Activated CD4-positive, alpha-beta T cell treated with anti-CD3 and anti-CD28 coated beads, Interleukin-2, amount 50 U/mL, for 16 hours (primary cell): ENCODE data around the gene NNT.
"Not testable (repeated sequence)": the region's sequence is repeated elsewhere in the genome, so short reads cannot be mapped to it uniquely, and the experiment has no call there.

Experiments used
- DNase-seq: peaks from one replicate; pipeline ENCODE4 v3.0.0-alpha.2; 2020

Gene NNT

GRCh38 chr5:43631182-43631910 lies 28.4 kb downstream of the NNT start:
- peak; percentile 64 for DNase-seq

GRCh38 chr5:43634621-43635020 lies 31.6 kb downstream of the NNT start:
- DNase-seq = no peak

- no peak for DNase-seq
These were observed 32.4 kb downstream of the NNT start for GRCh38 chr5:43635374-43635773.

- DNase-seq = no peak
These were observed 33.1 kb downstream of the NNT start for GRCh38 chr5:43636076-43636475.

GRCh38 chr5:43637416-43637815 lies 34.4 kb downstream of the NNT start:
- no peak for DNase-seq

- no peak for DNase-seq
These were observed 35.1 kb downstream of the NNT start for GRCh38 chr5:43638107-43638506.

DNA sequence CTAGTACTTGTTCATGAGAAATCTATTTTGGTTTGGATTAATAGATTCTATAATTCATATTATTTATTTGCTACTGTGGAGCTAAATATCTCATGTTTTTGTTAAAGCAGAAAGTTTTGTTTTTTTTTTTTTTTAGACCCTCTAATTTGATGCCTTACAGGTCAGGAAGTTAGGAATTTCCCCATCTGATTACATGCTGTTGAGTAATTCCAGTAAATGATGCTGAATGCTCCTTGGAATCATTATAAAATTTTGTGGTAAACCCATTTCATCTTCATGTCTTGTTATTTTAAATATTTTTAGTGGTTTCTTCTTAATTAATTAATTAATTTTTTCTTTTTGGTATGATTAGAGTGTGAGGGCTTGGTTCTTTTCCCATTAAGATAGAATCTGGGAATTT lies 35.6 kb downstream of the NNT start:
- DNase-seq = no peak

GRCh38 chr5:43639566-43639965 lies 36.6 kb downstream of the NNT start:
- no peak for DNase-seq

GRCh38 chr5:43642428-43642827 lies 39.4 kb downstream of the NNT start:
- no peak for DNase-seq

DNA sequence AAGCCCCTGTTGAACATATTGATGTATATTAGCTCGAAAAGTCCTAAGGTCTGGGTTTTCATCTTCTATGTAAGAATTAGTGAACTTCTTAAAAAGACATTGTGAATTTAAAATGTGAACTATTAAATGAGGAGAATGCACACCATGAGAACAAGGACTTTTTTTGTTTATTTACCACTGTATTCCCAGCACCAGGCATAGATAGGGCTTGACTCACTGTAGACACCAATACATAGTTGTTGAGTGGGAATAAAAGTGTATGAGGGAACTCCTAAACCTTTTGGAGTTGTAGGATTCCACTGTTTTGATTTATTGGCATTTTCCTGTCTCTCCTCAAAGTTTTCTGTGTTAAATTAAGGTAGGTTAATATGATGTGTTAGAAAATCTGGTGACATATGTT lies 40.3 kb downstream of the NNT start:
- DNase-seq = no peak

- DNase-seq = no peak
These were observed 40.8 kb downstream of the NNT start for GRCh38 chr5:43643750-43644149.

DNA sequence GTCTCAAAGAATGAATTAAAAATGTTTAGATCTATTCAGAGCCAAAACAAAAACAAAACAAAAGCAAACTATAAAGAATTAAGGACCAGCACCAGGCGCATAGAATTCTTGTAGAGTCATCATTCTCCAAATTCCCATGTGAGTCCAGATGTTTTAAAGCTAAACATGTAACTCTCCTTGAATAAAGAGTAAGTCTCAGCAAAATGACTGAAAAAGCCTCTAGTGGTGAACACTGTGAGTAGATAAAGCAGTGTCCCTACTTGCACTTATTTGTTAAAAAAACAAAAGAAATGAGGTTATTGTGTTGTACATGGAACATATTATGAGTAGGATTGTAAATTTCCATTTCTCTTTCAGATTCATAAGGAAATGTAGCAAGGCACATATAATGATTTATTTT lies 44.0 kb downstream of the NNT start:
- DNase-seq = no peak

GRCh38 chr5:43647789-43648188 lies 44.8 kb downstream of the NNT start:
- DNase-seq = no peak

DNA sequence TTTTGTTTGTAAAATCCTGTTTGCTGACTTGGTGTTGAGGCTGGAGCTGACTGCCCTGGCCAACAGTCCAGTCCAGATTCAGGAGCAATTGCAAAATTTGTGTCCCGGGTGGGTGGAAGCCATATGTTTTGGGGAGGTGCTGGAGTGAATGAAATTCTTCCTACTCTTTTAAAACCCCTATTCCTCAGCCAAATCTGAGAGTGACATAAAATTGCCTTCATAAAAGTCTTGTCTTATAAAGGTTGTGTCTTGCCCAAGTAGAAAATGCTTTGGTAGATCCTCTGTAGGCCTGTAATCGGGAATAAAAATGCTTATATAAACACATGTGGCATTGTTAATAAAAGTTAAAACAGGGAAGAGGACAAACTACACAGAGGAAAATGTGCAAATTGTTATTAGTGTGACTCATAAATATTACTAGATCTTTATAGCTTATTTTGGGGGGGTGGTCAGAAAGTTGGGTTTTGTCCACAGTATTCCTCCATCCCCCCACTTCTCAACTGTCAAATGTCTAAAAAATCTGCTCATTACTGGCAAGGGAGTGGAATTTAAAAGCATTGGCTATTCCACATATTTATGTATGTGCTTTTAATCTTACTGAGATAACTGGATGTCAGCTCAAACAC lies 45.6 kb downstream of the NNT start:
- no peak for DNase-seq

GRCh38 chr5:43649256-43649655 lies 46.3 kb downstream of the NNT start:
- no peak for DNase-seq

DNA sequence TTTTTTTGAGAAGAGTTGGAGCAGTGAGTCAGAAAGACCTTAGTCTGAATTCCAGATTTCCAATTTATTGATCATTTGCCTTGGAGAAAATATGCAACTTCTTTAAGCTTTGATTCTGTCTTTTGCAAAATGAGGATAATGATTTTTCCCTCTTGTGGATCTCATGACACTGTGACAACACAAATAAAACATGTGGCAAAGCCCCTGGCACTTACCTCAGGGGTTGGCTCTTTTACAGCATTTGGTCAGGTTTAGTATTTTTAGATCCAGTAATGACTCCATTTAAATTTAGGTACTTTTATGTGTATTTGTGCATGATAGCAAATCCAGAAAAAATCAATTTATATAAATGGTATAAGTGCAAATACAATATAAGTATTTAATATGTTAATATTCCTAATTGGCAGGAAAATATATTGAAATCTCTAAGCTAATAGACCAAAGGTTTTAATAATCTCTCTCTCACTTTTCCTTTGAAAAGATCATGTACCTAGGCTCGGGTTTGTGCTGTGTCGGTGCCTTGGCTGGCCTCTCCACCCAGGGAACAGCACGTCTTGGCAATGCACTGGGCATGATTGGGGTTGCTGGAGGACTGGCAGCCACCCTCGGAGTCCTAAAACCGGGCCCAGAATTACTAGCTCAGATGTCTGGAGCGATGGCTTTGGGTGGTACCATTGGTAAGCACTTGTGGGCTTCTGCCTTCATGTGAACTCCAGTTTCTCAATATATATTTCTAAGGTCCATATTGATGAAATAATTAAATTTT lies 49.7 kb downstream of the NNT start:
- no peak for DNase-seq

DNA sequence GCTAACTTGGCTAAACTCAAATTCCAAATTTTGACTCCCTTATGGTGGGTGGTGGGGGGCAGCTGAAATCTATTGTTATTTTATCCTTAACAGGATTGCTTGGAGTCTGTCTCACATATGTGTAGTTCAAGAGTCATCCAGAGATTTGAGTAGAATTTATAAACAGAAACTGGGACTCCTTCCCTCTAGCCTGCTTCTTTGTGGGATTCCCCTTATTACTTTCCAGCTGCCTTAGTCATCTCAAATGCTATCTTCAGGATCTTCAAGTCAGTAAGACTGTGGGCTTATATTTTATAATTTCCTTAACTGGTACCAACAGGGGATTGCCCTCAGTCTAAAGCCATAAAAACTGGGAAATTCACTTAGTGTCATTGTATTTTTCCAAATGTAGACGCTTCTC lies 55.5 kb downstream of the NNT start:
- no peak for DNase-seq

GRCh38 chr5:43659075-43659474 lies 56.1 kb downstream of the NNT start:
- DNase-seq = no peak

DNA sequence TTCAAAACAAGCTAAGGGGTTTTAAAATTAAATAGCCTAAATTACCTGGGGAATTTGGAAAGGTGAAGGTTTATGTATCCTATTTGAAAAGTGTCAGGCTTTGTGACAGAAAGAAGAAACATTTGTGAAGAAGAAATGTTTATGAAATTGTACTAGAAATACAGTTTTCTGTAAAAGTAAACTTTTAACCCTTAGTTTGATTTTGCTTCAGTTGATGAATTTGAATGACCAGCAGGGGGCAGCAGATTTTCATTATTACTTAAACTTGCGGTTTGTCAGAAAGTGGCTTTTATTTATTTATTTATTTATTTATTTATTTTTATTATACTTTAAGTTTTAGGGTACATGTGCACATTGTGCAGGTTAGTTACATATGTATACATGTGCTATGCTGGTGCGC lies 58.1 kb downstream of the NNT start:
- peak; percentile 27 for DNase-seq

DNA sequence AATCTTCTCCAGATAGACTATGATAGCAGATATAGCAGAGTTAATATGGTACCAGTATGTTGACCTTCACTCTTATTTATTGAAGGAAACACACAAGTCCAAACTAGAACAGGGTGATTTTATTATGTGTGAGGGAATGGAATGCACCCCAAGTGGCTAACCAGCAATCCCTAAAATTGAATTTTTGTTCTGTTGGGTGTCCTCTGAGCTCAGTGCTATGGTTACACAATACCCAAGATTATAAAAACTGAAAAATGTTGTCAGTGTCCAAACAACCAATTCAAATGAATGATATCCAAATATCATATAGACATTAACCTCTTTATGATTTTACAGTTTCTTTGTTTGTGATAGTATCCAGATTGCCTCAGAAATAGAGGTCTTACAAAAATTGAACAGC lies 60.9 kb downstream of the NNT start:
- no peak for DNase-seq

DNA sequence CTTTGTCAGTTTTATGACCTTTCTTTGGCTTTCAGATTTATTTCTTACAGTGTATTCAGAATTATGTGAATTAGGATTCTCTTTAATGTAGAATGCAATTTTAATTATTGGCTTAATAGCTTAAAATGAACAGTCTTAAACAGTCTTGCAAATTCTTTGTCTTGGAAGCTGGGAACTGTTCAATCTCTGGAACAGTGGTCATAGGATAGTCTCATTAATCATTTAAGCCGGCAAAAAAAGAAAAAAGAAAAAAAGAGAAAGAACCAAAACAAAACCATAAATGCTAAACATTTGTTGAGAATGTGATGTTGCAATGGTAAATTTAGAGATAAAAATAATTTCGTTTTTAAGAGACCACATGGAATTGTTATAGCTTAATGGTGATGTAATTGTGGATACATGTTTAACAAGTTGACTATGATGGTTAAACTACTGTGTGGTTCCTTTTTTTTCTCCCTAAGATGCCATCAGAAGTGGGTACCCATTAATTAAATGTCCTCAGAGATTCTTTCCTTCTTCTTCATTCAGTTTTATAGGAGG lies 61.6 kb downstream of the NNT start:
- DNase-seq = no peak

GRCh38 chr5:43665749-43666148 lies 62.8 kb downstream of the NNT start:
- not testable (repeated sequence) for DNase-seq

- not testable (repeated sequence) for DNase-seq
These were observed 63.7 kb downstream of the NNT start for GRCh38 chr5:43666728-43667127.

GRCh38 chr5:43667379-43667778 lies 64.4 kb downstream of the NNT start:
- DNase-seq = not testable (repeated sequence)
